CD4-positive, alpha-beta T cell treated with Interleukin-6 at 100 ng/mL for 8 hours (primary cell): ENCODE data around the gene DCBLD2.

Experiments used
- DNase-seq: peaks from one replicate; pipeline ENCODE4 v3.0.0-alpha.2; 2020; ENCODE audit warnings: mixed read lengths, low spot score

DCBLD2 gene

GRCh38 chr3:98791341-98792325 lies 109.9 kb downstream of the DCBLD2 start:
- no peak for DNase-seq

- DNase-seq = no peak
Measured at GRCh38 chr3:98788651-98789050, 112.8 kb downstream of the DCBLD2 start.

GRCh38 chr3:98787181-98787580 lies 114.3 kb downstream of the DCBLD2 start:
- DNase-seq = no peak

- DNase-seq = no peak
Measured at GRCh38 chr3:98786364-98787006, 115.0 kb downstream of the DCBLD2 start.

GRCh38 chr3:98784666-98785600 lies 116.6 kb downstream of the DCBLD2 start:
- DNase-seq = no peak

- DNase-seq = no peak
Measured at GRCh38 chr3:98784042-98784441, 117.5 kb downstream of the DCBLD2 start.

- no peak for DNase-seq
Measured at GRCh38 chr3:98782824-98783500, 118.5 kb downstream of the DCBLD2 start.

- DNase-seq = no peak
Measured at GRCh38 chr3:98780343-98780742, 121.2 kb downstream of the DCBLD2 start.

- DNase-seq = no peak
Measured at GRCh38 chr3:98779541-98780335, 121.8 kb downstream of the DCBLD2 start.

GRCh38 chr3:98778852-98779413 lies 122.6 kb downstream of the DCBLD2 start:
- no peak for DNase-seq

- no peak for DNase-seq
Measured at GRCh38 chr3:98778383-98778782, 123.1 kb downstream of the DCBLD2 start.

GRCh38 chr3:98777801-98778220 lies 123.7 kb downstream of the DCBLD2 start:
- DNase-seq = no peak

GRCh38 chr3:98777286-98777685 lies 124.2 kb downstream of the DCBLD2 start:
- no peak for DNase-seq

- DNase-seq = no peak
Measured at GRCh38 chr3:98776140-98776493, 125.4 kb downstream of the DCBLD2 start.

GRCh38 chr3:98775459-98776139 lies 125.9 kb downstream of the DCBLD2 start:
- DNase-seq = no peak

- no peak for DNase-seq
Measured at GRCh38 chr3:98772022-98772421, 129.5 kb downstream of the DCBLD2 start.

- DNase-seq = no peak
Measured at GRCh38 chr3:98770261-98771039, 131.0 kb downstream of the DCBLD2 start.

- no peak for DNase-seq
Measured at GRCh38 chr3:98769448-98769847, 132.0 kb downstream of the DCBLD2 start.

GRCh38 chr3:98768961-98769360 lies 132.5 kb downstream of the DCBLD2 start:
- DNase-seq = no peak
